Pancreas (tissue), 10 donors: ENCODE measurements around the gene MIB2. TPM values are rescaled to one million over a fixed set of nuclear protein-coding genes. Genes with fewer than 3 reads are reported as not detected.

Experiments used
- ATAC-seq, 4 donors: fragments of 200-7000 bp; cut with Tn5 transposase; one replicate each; pipeline versions ENCODE4 v1.8.0 to v1.9.1; 2020; ENCODE audit warnings: mild to moderate bottlenecking in 4 of 4, moderate library complexity in 4 of 4
- DNase-seq, 6 donors: peaks; one replicate each; pipeline ENCODE4 v3.0.0-alpha.2; 2020
- FAIRE-seq: peaks from 2 replicates; lab custom pipeline; 2012; peaks lifted over from hg19 to GRCh38; lab: Jason Lieb, UNC
- H3K27ac ChIP-seq, 4 donors: fragments of 200-600 bp; sonication (generic); 1 replicate in 3 of 4; 2 replicates in 1 of 4; pipeline versions ENCODE4 v1.5.0 to v1.8.0; 2020
- H3K27me3 ChIP-seq, 4 donors: fragments of 200-600 bp; one replicate each; pipeline ENCODE4 v1.8.0; 2021
- H3K36me3 ChIP-seq, 3 donors: fragments of 200-600 bp; sonication (generic) in 1 of 3; one replicate each; pipeline versions ENCODE4 v1.5.0 to v1.8.0; 2020 to 2021
- H3K4me1 ChIP-seq, 3 donors: fragments of 200-600 bp; one replicate each; pipeline ENCODE4 v1.8.0; 2021
- H3K4me3 ChIP-seq, 4 donors: fragments of 200-600 bp; sonication (generic) in 2 of 4; one replicate each; pipeline versions ENCODE4 v1.5.0 to v1.8.0; 2020 to 2021
- H3K9me3 ChIP-seq, 4 donors: fragments of 200-600 bp; one replicate each; pipeline ENCODE4 v1.8.0; 2021
- CTCF ChIP-seq, 4 donors: fragments of 200-600 bp; sonication (generic) in 3 of 4; IDR thresholded peaks; one replicate each; pipeline versions ENCODE4 v1.5.0 to v1.8.0; 2021; ENCODE audit warnings: antibody characterized with exemption in 4 of 4
- WGBS, 2 donors: extraction: QIAGEN DNeasy Blood & Tissue Kit; methylation state at CpG; one replicate each; pipeline ENCODE4 v1.1.7; 2013; 5-methylcytosine and 5-hydroxymethylcytosine counted together
- intact Hi-C, 3 donors: fragments of 100-400 bp; cut with DNase I; formaldehyde crosslinking; loops; one replicate each; pipeline versions ENCODE4 v1.11.1 to v1.14.2; 2022
- polyA plus RNA-seq, 2 donors: library from polyadenylated mRNA; stranded (reverse); fragments of 200-250 nt; gene quantifications; one replicate each; pipeline ENCODE4 v1.2.3, GENCODE V29; 2013
- total RNA-seq, 6 donors: library from RNA; stranded (reverse); fragmentation: NEBNext Ultra II Directional in 4 of 6; extraction: Animal tissue kit (Norgen Biotek cat#: 25700) in 4 of 6; gene quantifications; one replicate each; pipeline versions ENCODE4 v1.2.1 to v1.2.4, GENCODE V29; 2021 to 2023
- donor health status: healthy with polysubstance abuse.
- donor health status: DM: no; HTN: no; CAD: no; lungs with moderate emphysema.
- donor health status: DM: no; HTN: no; CAD: no.
- donor health status: control.
- donor health status: control.
- donor health status: Bipolar disorder and iron deficiency.
- donor health status: DM: yes; HTN: yes; CAD: no.
- donor health status: DM: no; HTN: no; CAD: no.
- donor health status: DM: no; HTN: no; CAD: no.
- donor health status: DM: yes; HTN: yes; CAD: no.

MIB2 gene
- total and polyA plus RNA-seq, 8 donors = 27.4 to 253 (median 37.2) TPM

GRCh38 chr1:1628754-1629429 lies 13.6 kb downstream of the MIB2 start:
- intact Hi-C loops = no loop called here
- Histone ChIP-seq H3K36me3 (peaks cover 0 to 6% (median 0%) of the 10 kb centered on the region in 3 donors), H3K27ac (no peak overlapping the region), H3K27me3 (no peaks in the 10 kb centered on the region), H3K4me1 (no peaks in the 10 kb centered on the region), H3K4me3 (no peak overlapping the region), H3K9me3 (no peaks in the 10 kb centered on the region)
- 83 to 86% methylated on average over 50 to 53 of the region's 53 CpGs for WGBS, 2 donors
- DNase-seq (peak in 2 of 6 donors; percentile 20 to 60), ATAC-seq (no peak), FAIRE-seq (no peak)
- no peak for TF ChIP-seq CTCF (IDR thresholded peaks at IDR 0.05)

- FAIRE-seq (no peak), DNase-seq (peak in 3 of 6 donors; percentile 26 to 64 (median 33)), ATAC-seq (peak in 1 of 4 donors; percentile 4)
- intact Hi-C loops = no loop called here
- no peak for TF ChIP-seq CTCF (IDR thresholded peaks at IDR 0.05)
- 85 to 91% methylated on average over 35 to 48 of the region's 48 CpGs for WGBS, 2 donors
- H3K27ac ChIP-seq = no peak overlapping the region
- H3K36me3 ChIP-seq = peaks cover 0 to 6% (median 0%) of the 10 kb centered on the region in 3 donors
- no peaks in the 10 kb centered on the region for H3K4me1 ChIP-seq
- no peaks in the 10 kb centered on the region for H3K27me3 ChIP-seq
- H3K4me3 ChIP-seq = no peak overlapping the region
- H3K9me3 ChIP-seq = no peaks in the 10 kb centered on the region
Measured at GRCh38 chr1:1629430-1630190, 14.3 kb downstream of the MIB2 start.

- 69 to 81% methylated on average over 58 to 81 of the region's 81 CpGs for WGBS, 2 donors
Measured at GRCh38 chr1:1630191-1630964, 15.1 kb downstream of the MIB2 start.

More at GRCh38 chr1:1630191-1630964, 15.1 kb downstream of the MIB2 start:
- Histone ChIP-seq H3K36me3 (peaks cover 0 to 6% (median 0%) of the 10 kb centered on the region in 3 donors), H3K9me3 (no peaks in the 10 kb centered on the region), H3K4me1 (no peaks in the 10 kb centered on the region), H3K27me3 (no peaks in the 10 kb centered on the region), H3K4me3 (peak overlapping the region in 1 of 4 donors; percentile 10), H3K27ac (peak overlapping the region in 2 of 4 donors; percentile 33 to 44)
- FAIRE-seq (no peak), ATAC-seq (peak in 3 of 4 donors; percentile 33 to 42 (median 39)), DNase-seq (peak in 4 of 6 donors; percentile 41 to 81 (median 58))
- intact Hi-C loops = no loop called here
- no peak for TF ChIP-seq CTCF (IDR thresholded peaks at IDR 0.05)
